Suprapubic skin (tissue), 4 donors: Measurements from ENCODE around the gene SLC25A40. TPM values are rescaled to one million over a fixed set of nuclear protein-coding genes. Genes with fewer than 3 reads are reported as not detected.
"Not testable (repeated sequence)": the region's sequence is repeated elsewhere in the genome, so short reads cannot be mapped to it uniquely, and the experiment has no call there.

Experiments used
- DNase-seq, 2 donors: peaks; one replicate each; pipeline ENCODE4 v3.0.0-alpha.2; 2019; ENCODE audit warnings: low spot score in 2 of 2
- H3K27ac ChIP-seq: fragments of 200-600 bp; sonication (generic); one replicate; pipeline ENCODE4 v1.5.1; 2019
- H3K27me3 ChIP-seq: fragments of 200-600 bp; sonication (generic); one replicate; pipeline ENCODE4 v1.5.1; 2019
- H3K36me3 ChIP-seq: fragments of 200-600 bp; sonication (generic); one replicate; pipeline ENCODE4 v1.5.1; 2019
- H3K4me1 ChIP-seq: fragments of 200-600 bp; sonication (generic); one replicate; pipeline ENCODE4 v1.5.1; 2019
- H3K4me3 ChIP-seq: fragments of 200-600 bp; sonication (generic); one replicate; pipeline ENCODE4 v1.5.1; 2019; ENCODE audit warnings: mild to moderate bottlenecking
- H3K9me3 ChIP-seq: fragments of 200-600 bp; sonication (generic); one replicate; pipeline ENCODE4 v1.5.1; 2019
- CTCF ChIP-seq, 2 donors: fragments of 200-600 bp in 1 of 2; fragments of 450-650 bp in 1 of 2; sonication (generic) in 1 of 2; IDR thresholded peaks; one replicate each; pipeline ENCODE4 v1.5.1; 2016 to 2019; ENCODE audit warnings: antibody characterized with exemption in 2 of 2, mild to moderate bottlenecking in 1 of 2, moderate library complexity in 1 of 2
- EP300 ChIP-seq: sonication (generic); formaldehyde crosslinking; IDR thresholded peaks from one replicate; pipeline ENCODE4 v1.6.1; 2017; ENCODE audit warnings: antibody characterized with exemption
- POLR2A ChIP-seq, 2 donors: fragments of 450-650 bp; IDR thresholded peaks; one replicate each; pipeline ENCODE4 v1.6.1; 2017; ENCODE audit warnings: antibody characterized with exemption in 2 of 2, mild to moderate bottlenecking in 2 of 2, moderate library complexity in 2 of 2
- POLR2AphosphoS5 ChIP-seq, 3 donors: sonication (generic); formaldehyde crosslinking; IDR thresholded peaks; one replicate each; pipeline ENCODE4 v1.6.1; 2017; ENCODE audit warnings: antibody characterized with exemption in 3 of 3
- WGBS: methylation state at CpG from one replicate; pipeline ENCODE4 v1.1.5; 2018; 5-methylcytosine and 5-hydroxymethylcytosine counted together
- total RNA-seq, 4 donors: library from RNA; depleted of rRNA; stranded (reverse); fragments of >200 nt; gene quantifications; one replicate each; pipeline ENCODE4 v1.1.0, GENCODE V29; 2016

SLC25A40 gene
- total RNA-seq, 4 donors from 2014 or later, result 14.5 to 68.8 (median 19.8) TPM

GRCh38 chr7:87878208-87878735 lies 2.1 kb upstream of the SLC25A40 start:
- H3K27me3 ChIP-seq, result no peaks in the 10 kb centered on the region
- WGBS, result 57% methylated on average over 3 of the region's 3 CpGs
- DNase-seq, result no peak
- no peaks in the 10 kb centered on the region for H3K36me3 ChIP-seq
- H3K4me3 ChIP-seq, result no peak overlapping the region
- peaks cover 31% of the 10 kb centered on the region for H3K4me1 ChIP-seq
- no peaks in the 10 kb centered on the region for H3K9me3 ChIP-seq
- H3K27ac ChIP-seq, result no peak overlapping the region
- TF ChIP-seq CTCF (IDR thresholded peaks at IDR 0.05) (no peak), POLR2A (IDR thresholded peaks at IDR 0.05) (no peak)

- Histone ChIP-seq H3K27me3 (no peaks in the 10 kb centered on the region), H3K27ac (peak overlapping the region; percentile 93), H3K36me3 (no peaks in the 10 kb centered on the region), H3K4me1 (peaks cover 31% of the 10 kb centered on the region), H3K4me3 (peak overlapping the region; percentile 95), H3K9me3 (no peaks in the 10 kb centered on the region)
- TF ChIP-seq POLR2AphosphoS5 (IDR thresholded peaks at IDR 0.05) (no peak), POLR2A (IDR thresholded peaks at IDR 0.05) (no peak), CTCF (IDR thresholded peaks at IDR 0.05) (no peak), EP300 (no peak)
- no peak for DNase-seq
- 4% methylated on average over 10 of the region's 10 CpGs for WGBS
Observed at GRCh38 chr7:87877366-87878040, 1.3 kb upstream of the SLC25A40 start.

GRCh38 chr7:87876869-87877234 lies 692 bp upstream of the SLC25A40 start:
- H3K36me3 ChIP-seq, result no peaks in the 10 kb centered on the region
- peak overlapping the region; percentile 95 for H3K4me3 ChIP-seq
- H3K9me3 ChIP-seq, result no peaks in the 10 kb centered on the region
- no peaks in the 10 kb centered on the region for H3K27me3 ChIP-seq
- H3K27ac ChIP-seq, result peak overlapping the region; percentile 93
- H3K4me1 ChIP-seq, result peaks cover 31% of the 10 kb centered on the region
- peak; percentile 71 to 89 for DNase-seq
- no peak for TF ChIP-seq POLR2AphosphoS5 (IDR thresholded peaks at IDR 0.05)
- no peak for TF ChIP-seq POLR2A (IDR thresholded peaks at IDR 0.05)
- no peak for TF ChIP-seq CTCF (IDR thresholded peaks at IDR 0.05)
- TF ChIP-seq EP300, result no peak
- 0% methylated on average over 23 of the region's 27 CpGs for WGBS

GRCh38 chr7:87875151-87876039 lies 765 bp downstream of the SLC25A40 start:
- Histone ChIP-seq H3K27me3 (no peaks in the 10 kb centered on the region), H3K4me1 (peaks cover 31% of the 10 kb centered on the region), H3K9me3 (peaks cover 5% of the 10 kb centered on the region), H3K36me3 (no peaks in the 10 kb centered on the region), H3K4me3 (peak overlapping the region; percentile 95), H3K27ac (peak overlapping the region; percentile 93)
- WGBS, result 4% methylated on average over 21 of the region's 35 CpGs
- no peak for TF ChIP-seq POLR2AphosphoS5 (IDR thresholded peaks at IDR 0.05)
- no peak for TF ChIP-seq CTCF (IDR thresholded peaks at IDR 0.05)
- TF ChIP-seq POLR2A (IDR thresholded peaks at IDR 0.05), result no peak
- no peak for TF ChIP-seq EP300
- DNase-seq, result no peak

GRCh38 chr7:87874066-87874465 lies 2.1 kb downstream of the SLC25A40 start:
- Histone ChIP-seq H3K9me3 (peaks cover 5% of the 10 kb centered on the region), H3K4me3 (no peak overlapping the region), H3K27ac (no peak overlapping the region), H3K36me3 (no peaks in the 10 kb centered on the region), H3K4me1 (peaks cover 31% of the 10 kb centered on the region), H3K27me3 (no peaks in the 10 kb centered on the region)
- TF ChIP-seq POLR2A (IDR thresholded peaks at IDR 0.05) (no peak), POLR2AphosphoS5 (IDR thresholded peaks at IDR 0.05) (no peak), EP300 (no peak), CTCF (IDR thresholded peaks at IDR 0.05) (no peak)
- WGBS, result 68% methylated on average over 4 of the region's 4 CpGs
- DNase-seq, result no peak

- H3K4me1 ChIP-seq, result peaks cover 24% of the 10 kb centered on the region
- DNase-seq, H3K9me3 ChIP-seq, H3K4me3 ChIP-seq, H3K36me3 ChIP-seq, H3K27me3 ChIP-seq, H3K27ac ChIP-seq: not testable (repeated sequence)
- WGBS, result 93% methylated on average over 10 of the region's 10 CpGs
Observed at GRCh38 chr7:87873328-87873727, 2.8 kb downstream of the SLC25A40 start.
